UCSD-AML1 (cell line): Measurements from ENCODE around the gene STK10.

Experiments
- DNase-seq: peaks from one replicate; lab custom pipeline; 2025; ENCODE audit not compliant: unreplicated experiment; lab: John Stamatoyannopoulos, UW

The STK10 gene

DNA sequence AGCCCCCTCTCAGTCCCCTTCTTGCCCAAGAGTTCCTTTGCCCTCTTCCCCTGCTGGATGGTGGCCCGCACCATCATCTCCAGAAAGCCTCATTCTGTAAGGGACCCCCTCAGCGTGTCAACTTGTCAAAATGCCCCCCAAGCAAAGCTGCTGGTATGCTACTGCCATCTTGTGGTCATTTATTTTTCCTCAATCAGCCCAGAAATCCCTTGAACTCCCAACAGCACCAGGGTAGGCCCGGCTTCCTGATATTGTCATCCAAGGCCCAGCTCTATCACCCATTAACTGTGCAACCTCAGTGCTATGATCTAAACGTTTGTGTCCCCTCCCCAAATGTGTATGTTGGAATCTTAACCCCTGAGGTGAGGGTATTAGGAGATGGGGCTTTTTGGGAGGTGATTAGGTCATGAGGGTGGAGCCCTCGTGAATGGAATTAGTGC is 128.3 kb downstream of the STK10 start:
- no peak for DNase-seq

DNA sequence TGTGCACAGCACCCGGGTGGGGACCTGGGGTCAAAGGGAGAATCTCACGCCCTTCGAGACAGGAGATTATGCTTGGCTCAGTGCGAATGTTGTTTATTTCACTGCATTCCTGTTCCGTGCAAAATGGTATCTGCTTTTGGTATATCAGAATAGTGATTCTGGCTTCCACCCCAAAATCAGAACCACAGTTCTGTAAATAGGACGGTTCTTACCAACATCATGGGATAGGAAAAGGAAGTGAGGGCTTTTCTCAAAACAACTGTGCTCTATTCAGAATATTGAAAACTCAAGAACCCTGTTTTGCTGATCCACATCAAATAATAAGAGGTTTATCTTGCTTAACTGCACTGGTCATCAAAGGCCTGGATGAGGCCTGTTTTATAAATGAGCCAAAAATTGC is 129.9 kb downstream of the STK10 start:
- DNase-seq: no peak

DNA sequence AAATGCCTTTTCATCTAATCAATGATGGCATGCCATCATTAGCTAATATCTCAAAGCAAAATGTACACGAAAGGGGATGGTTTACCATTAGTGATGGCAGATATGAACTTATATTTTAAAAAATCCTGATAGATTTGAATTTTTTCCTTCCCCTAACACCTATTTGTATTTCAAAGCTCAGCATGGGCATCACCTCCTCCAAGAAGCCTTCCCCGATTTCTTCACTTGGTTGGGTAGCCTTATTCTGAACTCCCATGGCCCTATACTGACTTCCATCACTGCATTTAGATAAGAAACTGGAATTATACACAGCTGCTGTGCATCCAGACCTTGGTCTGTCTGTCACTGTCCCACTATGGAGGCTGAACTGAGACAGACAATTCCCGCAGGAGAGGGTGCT is 132.0 kb downstream of the STK10 start:
- DNase-seq: no peak

DNA sequence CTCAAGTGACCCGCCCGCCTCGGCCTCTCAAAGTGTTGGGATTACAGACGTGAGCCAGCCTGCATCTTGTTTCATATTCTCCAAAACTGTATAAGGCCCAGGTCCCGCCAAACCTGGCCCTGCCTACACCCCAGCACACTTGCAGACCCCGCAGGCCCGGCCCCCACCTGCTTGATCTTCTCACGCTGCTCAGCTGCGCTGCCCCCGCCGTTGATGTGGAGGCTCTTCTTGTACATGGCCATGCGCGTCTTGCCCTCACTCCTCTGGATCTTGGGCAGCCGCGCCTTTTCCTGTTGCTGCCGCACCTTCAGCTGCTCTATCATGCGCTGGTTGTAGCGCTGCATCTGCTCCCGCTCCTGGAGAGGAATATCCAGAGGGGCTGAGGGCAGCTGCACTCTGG is 132.6 kb downstream of the STK10 start:
- DNase-seq: no peak

DNA sequence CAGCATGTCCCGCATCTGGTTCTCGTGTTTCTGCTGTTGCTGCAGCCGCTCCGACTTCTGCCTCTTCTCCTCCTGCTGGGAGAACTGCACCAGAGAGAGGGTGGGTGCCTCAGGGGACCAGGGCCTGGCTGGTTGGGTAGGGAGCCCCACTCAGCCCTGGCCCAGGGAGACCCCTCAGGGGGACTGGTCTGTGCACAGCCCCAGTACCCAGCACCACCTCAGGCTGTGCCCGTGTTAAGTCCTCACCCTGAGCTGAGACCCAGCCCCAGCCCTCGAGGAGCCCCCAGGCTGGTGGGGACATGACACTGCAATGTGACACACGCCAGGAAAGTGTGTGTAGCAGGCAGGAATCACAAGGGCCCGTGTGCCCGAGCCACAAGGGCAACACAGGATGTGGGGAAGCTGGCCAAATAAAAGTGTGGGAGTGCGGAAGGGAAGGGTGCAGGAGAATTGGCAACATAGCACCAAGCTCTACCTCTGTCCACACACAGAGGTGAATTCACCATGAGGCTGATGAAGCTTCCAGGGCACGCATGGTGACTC is 133.3 kb downstream of the STK10 start:
- DNase-seq: no peak

DNA sequence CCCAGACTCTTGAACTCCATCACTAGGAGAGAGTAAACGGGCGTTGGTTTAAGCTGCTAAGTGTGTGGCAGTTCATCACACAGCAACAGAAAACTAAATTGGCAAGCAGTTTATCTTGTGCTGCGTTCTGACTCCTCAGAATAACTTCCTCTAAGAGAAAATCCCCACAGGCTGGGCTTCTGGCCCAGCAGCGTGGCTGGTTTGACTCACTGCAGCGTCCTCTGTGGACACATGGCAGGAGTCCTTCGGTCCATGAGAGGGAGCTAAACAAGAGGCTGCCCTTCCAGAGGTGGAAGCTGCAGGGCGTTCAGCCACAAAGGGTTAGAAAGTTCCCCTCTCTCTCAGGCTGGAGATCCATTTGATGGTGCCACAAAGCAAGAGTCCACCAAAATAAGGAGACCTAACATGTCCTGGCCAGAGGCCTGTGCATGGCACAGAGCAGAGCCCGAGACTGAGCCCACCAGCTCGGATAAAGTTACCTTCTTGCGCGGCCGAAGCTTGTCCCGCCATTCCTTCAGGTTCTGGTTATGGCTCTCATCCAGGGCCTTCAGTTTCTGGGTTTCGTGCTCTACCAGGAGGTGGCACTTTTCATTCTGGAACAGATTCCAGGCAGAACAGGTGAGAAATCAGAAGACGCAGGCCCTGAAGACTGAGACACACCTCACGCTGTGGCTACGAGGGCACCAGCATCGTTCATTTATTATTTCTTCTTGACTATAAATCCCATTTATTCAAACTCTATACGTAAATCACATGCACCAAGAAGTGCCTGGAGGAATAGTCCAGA is 135.4 kb downstream of the STK10 start:
- no peak for DNase-seq

DNA sequence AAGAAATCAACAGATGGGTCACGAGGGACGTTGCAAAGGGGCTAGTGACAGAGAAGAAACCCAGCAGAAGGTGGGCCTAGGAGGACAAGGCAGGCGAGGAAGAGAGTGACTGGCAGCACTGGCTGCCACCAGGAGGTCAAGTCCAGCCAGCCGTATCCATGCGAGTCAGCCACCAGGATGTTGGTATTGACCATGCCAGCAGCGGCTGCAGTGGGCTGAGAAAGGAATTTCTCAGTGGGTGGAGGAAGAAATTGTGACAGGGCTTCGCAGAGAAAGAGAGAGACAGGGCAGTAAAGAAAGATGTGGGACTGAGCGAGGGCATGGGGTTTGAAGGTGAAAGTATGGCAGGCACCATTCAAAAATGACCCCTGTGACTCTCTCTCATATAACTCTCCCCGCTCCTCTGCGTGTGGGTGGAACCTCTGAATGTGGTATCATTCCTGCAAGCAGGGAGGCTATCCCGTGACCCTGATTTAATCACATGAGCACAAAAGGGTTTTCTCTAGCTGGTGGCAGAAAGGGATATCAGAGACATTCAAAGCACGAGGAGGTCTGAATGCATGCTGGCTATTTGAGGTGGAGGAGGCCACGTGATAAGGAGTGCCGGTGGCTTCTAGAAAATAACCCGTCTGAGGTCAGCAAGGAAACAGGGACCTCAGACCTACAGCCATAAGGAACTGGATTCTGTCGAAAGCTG is 136.2 kb downstream of the STK10 start:
- DNase-seq: no peak

DNA sequence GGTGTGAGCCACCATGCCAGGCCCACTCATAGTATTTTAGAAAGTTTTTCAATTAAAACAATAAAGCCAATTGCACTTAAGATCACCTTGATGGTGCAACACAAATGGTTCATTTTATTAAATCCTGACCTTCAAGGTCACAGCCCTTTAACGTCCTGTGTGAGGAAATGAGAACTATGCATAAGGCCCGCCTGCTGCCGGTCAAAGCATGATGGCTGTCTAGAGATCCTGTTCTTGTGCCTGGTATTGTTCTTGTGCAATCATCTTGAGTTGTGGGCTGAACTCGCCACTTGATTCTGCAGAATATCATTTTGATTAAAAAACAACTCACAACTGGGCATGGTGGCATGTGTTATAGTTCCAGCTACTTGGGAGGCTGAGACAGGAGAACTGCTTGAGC is 137.9 kb downstream of the STK10 start:
- no peak for DNase-seq

DNA sequence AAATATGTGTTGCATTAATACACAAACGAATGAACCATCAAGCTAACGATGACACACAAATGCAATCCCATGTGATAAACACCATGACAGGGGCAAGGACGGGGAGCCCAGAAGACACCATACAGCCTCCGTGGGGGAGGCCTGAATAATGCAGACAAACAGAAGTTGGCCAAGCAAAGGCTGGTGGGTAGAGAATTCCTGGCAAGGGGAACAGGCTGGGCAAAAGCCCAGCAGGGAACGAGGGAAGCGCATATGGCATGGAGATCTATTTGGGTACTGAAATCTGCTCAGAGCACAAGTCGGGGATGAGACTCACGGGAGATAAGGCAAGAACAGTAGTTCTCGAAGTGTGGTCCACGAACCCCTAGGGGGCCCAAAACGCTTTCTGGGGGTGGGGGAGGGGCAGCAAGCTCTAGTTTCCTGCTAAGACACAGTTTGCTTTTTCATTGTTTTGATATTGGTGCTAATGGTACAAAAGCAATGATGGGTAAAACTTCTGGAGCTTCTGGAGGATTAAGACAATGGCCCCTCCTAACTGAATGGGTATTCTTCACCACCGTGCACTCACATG is 138.7 kb downstream of the STK10 start:
- DNase-seq: no peak

DNA sequence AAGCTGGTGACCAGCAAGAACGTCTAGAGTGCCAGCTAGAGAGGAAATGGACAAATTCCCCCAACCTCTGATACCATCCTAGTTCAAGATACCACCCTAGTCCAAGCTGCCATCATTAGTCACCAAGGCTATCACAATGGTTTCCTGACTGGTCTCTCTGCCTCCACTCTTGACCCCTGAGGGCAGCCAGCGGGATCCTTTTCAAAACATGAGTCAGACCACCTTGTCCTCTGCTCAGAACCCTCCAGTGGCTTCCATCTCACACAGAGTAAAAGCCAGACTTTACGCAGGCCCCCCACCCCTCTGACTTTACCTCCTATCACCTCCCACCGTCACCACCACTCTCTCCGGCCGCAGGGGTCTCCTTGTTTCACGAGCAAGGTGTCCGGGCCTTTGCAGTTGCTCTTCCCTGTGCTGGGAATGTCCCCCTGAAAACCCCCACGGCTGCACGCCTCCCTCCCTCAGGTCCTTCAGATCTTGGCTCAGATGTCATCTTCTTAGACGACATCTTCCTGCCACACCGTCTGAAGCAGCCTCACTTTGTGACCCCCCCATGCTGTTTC is 139.4 kb downstream of the STK10 start:
- no peak for DNase-seq

DNA sequence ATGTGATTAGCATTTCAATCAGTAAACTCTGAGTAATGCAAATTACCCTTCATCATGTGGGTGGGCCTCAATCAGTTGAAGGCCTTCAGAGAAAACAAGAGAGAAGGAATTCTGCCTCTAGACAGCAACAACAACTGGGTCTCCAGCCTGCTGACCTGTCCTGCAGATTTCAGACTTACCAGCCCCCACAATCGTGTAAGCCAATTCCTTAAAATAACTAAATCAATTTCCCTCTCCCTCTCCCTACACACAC is 139.9 kb downstream of the STK10 start:
- DNase-seq: no peak

DNA sequence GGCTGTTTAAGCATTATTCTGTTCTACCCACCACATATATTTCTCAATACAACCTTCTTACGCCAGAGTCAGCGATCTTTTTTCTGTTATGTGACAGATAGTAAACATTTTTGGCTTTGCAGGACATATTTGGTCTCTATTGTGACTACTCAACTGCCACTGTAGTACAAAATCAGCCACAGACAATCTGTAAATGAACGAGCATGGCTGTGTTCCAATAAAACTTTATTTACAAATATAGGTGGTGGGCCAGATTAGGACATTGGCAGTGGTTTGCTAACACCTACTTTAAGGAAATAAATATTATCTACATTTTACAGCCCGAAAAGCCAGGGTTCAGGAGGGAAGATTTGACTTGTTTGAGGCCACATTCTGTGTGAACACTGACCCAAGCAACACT is 141.4 kb downstream of the STK10 start:
- no peak for DNase-seq

DNA sequence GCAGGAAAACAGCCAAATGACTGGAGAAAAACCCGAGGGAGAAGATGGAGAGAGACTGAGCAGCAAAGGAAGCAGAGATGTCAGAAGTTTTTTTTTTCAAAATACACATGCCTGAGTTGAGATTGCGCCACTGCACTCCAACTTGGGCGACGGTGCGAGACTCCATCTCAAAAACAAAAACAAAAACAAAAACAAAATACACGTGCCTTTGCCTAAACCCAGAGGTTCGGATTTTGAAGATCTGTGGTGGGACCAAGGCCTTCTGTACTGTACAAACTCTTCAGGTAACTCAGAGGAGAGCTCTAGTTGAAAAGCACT is 142.8 kb downstream of the STK10 start:
- DNase-seq: no peak

DNA sequence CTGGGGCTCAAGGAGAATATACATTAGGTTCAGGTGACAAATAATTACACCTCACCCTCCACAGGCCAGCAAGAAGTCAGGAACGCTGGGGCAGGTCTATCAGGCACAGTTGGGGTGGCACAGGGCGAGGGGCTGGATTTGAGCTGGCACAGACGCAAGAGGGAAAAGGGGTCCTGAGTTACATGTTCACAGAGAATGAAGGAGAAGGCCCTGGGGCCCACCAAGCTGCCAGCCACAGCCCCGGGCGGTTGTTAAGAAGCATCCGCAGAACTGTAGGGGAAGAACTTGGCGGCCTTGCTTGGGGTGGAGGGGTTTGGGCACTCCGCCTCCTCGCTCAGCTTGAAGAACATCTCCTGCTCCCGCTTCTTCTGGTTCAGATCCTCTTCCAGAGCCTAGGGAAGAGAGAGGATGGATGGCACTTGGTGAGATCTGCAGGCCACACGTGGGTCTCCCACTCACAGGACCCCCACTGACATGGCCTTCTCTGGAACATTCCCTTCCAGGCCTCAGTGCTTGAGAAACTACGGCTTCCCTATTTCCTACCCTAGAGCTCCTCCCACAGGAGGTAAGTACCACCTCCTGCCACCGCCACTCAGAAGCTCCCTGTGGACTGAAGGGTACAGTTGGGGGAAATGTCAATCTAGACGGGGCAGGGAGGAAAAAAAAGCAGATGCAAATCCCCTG is 143.3 kb downstream of the STK10 start:
- DNase-seq: no peak

DNA sequence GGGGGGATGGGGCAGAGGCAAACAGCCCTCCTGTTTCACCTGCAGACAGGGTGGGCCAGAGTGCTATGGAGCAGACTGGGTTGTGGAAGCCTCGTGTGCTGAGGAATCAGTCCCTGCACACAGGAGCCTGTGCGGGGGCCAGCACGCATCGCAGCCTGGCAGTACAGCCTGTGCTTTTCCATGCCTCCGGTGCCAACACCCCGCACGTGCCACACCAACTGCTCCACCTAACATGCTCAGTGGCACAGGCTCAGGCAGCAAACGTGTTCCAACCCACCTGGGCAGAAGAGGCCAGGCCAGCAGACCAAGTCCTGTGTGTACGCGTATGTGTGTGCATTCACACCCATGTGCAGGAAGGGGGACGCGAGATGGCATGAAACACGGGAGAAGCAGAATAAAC is 144.2 kb downstream of the STK10 start:
- no peak for DNase-seq

DNA sequence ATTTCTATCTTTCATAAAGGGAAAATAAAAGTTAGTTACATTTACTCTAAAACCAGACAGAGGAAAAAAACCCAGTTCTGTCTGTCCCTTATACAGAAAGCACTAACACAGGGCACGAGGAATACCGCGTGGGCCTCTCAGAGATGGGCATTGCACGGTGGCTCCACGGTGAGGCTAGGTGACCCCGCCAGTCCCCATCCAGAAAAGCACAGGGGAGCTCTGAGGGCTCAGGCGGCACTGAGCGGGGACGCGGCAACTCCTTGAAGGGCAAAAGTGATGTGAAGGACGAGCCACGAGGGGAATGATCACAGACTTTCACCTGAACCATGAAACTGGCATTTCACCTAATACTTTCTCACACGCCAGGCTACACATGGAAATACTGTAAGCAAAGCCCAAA is 145.8 kb downstream of the STK10 start:
- DNase-seq: no peak

DNA sequence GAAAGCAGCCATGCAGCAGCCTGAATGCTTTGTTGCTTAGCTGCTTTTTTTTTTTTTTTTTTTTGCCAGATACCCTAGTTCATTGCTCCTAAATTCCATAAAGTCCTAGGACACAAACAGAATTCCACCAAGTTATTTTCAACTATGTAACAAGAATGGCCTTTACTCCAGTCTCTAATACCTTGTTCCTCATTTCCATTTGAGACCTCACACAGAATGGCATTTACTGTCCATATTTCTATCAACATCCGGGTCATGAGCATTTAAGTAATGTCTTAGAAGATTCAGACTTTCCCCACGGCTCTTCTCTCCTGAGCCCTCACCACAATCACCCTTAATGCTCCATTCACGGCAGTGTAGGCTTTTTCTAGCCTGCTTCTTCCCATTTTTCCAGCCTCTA is 149.9 kb downstream of the STK10 start:
- no peak for DNase-seq

DNA sequence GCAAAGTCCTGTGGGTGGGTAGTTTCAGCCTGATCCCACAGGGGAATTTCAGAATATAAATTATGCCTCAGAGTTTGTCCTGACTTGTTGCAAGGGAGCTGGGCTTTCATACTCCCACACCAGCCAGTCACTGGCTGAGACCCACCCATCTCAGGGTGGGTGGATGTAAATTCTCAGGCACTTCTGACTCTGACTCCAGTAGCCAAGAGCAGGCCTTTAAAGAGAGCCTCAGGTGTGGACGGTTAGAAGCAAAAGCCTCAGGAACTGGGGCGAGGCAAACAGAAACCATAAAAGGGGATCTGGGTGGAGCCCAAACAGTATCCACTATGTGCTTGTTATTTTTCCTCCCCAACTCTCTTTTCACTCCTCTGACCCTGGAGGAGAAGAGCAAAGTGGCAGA is 153.0 kb downstream of the STK10 start:
- DNase-seq: no peak

DNA sequence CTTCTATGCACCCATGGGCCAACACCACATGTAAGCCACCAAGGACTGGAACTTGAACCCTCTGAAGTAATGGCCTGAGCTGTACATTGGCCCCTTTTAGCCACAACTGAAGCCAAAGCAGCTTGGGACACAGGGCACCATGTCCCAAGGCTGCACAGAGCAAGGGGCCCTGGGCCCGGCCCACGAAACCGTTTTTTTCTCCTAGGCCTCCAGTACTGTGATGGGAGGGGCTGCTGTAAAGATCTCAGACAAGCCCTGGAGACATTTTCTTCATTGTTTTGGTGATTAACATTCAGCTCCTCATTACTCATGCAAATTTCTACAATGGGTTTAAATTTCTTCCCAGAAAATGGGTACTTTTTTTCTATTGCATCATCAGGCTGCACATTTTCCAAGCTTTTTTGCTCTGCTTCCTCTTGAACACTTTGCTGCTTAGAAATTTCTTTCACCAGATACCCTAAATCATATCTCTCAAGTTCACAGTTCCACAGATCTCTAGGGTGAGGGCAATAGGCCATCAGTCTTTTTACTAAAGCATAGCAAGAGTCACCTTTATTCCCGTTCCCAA is 156.0 kb downstream of the STK10 start:
- DNase-seq: no peak

DNA sequence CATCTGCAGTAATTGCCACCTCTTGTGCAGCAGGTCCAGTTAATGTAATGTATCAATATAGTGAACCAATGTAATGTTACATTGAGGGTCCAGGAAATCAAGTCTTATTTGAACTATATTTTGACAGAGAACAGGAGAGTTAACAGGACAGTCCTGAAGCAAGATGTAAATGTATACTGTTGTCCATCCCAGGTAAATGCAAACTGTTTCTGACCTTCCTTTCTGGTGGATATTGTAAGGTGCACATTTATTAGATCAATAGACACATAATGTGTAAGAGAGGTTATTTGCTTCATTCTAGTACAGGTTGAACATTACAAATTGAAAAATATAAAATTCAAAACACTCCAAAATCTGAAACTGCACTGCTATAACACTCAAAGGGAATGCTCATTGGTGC is 158.1 kb downstream of the STK10 start:
- no peak for DNase-seq

DNA sequence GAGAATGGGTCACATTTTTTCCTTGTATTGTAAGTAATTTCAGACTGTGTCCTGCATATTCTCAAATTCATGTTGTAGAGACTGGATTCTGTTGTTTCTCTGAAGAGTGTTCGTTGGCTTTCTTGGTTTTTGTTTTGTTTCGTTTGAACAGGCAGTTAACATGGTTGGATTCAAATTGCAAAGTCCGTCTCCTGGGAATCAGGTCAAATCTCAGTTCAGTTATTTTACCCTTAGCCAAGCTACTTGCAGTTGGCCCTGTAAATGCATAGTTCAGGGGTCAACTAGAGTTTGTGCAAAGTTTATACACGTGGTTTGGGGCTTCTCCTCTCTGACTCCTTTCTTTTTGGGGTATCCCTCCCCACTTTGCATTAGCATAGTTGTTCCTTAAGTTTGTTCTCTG is 159.9 kb downstream of the STK10 start:
- no peak for DNase-seq
